Stimulated activated naive CD4-positive, alpha-beta T cell (primary cell): ENCODE data around the gene ZNF613.
"Not testable (repeated sequence)": the region's sequence is repeated elsewhere in the genome, so short reads cannot be mapped to it uniquely, and the experiment has no call there.

Experiments used
- DNase-seq, 6 experiments: peaks; one replicate each; lab custom pipeline; 2025; lab: John Stamatoyannopoulos, UW

ZNF613 gene

DNA sequence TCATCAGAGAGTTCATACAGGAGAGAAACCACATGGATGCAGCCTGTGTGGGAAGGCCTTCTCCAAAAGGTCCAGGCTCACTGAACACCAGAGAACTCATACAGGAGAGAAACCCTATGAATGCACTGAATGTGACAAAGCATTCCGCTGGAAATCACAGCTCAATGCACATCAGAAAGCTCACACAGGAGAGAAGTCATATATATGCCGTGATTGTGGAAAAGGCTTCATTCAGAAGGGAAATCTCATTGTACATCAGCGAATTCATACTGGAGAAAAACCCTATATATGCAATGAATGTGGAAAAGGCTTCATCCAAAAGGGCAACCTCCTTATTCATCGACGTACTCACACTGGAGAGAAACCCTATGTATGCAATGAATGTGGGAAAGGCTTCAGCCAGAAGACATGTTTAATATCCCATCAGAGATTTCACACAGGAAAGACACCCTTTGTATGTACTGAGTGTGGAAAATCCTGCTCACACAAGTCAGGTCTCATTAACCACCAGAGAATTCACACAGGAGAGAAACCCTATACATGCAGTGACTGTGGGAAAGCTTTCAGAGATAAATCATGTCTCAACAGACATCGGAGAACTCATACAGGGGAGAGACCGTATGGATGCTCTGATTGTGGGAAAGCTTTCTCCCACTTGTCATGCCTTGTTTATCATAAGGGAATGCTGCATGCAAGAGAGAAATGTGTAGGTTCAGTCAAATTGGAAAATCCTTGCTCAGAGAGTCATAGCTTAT, 17.7 kb downstream of the ZNF613 start:
- no peak for DNase-seq

DNA sequence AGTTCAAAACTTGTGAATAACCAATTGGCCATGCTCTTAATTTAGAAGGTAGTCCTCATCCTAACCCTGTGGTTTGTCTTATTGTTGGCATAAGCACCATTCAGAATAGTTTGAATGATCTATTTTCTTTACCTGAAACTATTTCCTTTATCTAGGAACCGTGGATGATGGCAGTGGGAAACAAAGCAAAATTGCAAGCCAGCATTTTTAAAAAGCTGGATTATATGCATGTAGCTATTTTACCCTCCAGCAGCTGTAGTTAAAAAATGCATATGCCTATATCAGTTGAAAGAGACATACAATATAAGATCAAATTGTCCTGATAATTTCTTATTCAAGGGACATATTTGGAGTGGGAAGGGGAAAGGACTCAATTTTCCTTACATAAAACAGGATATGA, 19.3 kb downstream of the ZNF613 start:
- DNase-seq = no peak

- no peak for DNase-seq
Measured at GRCh38 chr19:51948975-51949374, 21.7 kb downstream of the ZNF613 start.

GRCh38 chr19:51957846-51958245, 30.6 kb downstream of the ZNF613 start:
- DNase-seq = not testable (repeated sequence)

DNA sequence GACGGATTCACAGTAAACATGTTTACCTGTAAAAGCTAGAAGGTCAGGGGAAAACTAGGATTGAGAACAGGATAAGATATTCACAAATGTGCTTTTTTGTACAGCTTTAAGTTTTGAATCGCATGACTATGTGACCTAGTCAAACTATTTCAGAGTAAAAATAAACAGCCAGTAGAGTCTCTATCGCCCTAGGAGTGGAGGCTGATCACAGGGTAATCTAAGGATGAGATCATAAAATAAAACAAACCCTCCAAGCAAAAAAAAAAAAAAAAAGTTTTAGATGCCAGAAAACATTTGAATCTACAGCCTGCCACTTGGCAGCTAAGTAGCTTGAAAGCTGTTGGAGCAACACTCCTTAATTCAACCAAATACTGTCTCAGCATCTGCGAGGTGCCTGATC, 32.5 kb downstream of the ZNF613 start:
- no peak for DNase-seq

DNA sequence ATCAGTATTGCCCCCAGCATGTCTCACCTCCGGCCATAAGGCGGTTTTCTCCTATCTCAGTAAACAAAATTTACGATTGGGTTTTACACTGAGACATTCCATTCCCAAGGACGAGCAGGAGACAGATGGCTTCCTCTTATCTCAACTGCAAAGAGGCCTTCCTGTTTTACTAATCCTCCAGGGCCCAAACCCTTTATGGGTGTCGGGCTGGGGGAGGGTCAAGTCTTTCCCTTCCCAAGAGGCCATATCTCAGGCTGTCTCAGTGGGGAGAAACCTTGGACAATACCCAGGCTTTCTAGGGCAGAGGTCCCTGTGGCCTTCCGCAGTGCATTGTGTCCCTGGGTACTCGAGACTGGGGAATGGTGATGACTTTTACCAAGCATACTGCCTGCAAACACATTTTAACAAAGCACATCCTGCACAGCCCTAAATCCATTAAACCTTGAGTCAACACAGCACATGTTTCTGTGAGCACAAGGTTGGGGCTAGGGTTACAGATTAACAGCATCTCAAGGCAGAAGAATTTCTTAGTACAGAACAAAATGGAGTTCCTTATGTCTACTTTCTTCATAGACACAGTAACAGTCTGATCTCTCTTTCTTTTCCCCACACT, 33.5 kb downstream of the ZNF613 start:
- not testable (repeated sequence) for DNase-seq

DNA sequence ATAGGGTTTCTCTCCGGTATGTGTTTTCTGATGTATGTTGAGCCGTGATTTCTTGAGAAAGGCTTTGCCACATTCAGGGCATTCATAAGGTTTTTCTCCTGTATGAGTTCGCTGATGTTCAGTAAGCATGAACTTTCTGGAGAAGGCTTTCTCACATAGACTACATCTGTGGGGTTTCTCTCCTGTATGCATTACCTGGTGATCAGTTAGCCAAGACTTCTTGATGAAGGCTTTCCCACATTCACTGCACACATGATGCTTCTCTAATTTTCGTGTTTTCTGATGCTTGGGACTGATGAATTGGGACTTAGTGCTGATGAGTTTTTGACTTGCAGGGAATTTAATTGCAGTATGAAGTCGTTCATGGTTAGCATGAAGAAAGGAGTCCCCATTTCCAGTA, 38.3 kb downstream of the ZNF613 start:
- no peak for DNase-seq

- DNase-seq = no peak
Measured at GRCh38 chr19:51970718-51971117, 43.4 kb downstream of the ZNF613 start.

GRCh38 chr19:51971624-51972023, 44.4 kb downstream of the ZNF613 start:
- peak in 1 of 6 experiments; percentile 25 for DNase-seq

DNA sequence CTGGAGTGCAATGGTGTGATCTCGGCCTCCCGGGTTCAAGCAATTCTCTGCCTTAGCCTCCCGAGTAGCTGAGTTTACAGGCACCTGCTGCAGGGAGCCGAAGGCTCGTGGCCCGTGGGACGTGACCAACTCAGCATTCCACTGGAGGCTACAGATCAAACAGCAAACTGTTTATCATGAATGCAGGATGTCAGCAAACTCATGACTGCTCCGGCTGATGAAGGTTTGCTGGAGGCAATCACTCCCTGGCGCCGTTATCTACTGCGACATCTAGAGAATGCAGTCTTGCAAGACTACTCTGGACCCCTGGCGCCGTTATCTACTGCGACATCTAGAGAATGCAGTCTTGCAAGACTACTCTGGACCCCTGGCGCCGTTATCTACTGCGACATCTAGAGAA, 48.5 kb downstream of the ZNF613 start:
- not testable (repeated sequence) for DNase-seq

- DNase-seq = no peak
Measured at GRCh38 chr19:51976852-51977251, 49.6 kb downstream of the ZNF613 start.

DNA sequence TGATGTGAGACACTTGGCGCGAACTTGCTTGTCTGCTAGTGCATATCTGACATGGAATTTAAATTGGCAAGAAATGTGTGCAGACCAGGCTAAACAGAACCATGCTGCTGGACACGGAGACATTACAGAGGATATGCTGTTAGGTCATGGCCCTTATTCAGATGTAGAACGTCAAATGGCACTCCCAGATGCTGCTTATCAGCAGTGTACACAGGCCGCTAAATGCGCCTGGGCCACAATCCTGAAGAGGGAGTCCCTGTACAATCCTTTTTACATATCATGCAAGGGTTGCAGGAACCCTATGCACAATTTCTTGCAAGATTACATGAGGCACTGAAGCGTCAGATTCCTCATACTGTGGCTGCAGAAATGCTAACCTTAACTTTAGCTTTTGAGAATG, 50.1 kb downstream of the ZNF613 start:
- DNase-seq = no peak

- no peak for DNase-seq
Measured at GRCh38 chr19:51978882-51979281, 51.6 kb downstream of the ZNF613 start.

DNA sequence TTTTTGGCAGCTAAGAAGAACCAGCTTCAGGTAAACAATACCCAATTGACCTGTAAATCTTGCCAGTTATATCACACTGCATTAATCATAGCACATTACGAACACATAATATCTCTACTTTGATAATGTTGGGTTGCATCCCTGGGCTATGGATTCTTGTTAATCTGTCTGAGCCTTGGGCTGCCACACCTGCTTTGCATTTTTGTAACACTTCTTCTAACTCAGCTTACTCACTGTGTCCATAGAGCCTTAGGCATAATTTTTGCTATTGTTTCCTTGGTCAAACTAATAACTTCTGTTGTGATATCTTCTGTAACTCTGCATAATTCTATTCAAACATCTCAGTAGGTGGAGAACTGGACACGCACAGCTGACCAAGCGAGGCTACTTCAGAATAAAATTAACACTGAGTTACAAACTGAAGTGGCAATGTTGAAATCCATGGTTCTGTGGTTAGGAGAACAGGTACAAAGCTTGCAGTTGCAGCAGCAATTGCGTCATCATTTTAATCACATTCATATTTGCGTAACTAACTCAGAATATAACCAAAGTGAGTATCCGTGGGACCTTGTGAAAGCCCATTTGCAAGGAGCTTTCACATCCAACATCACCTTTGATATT, 53.0 kb downstream of the ZNF613 start:
- DNase-seq = no peak

- DNase-seq = not testable (repeated sequence)
Measured at GRCh38 chr19:51980926-51981325, 53.7 kb downstream of the ZNF613 start.

DNA sequence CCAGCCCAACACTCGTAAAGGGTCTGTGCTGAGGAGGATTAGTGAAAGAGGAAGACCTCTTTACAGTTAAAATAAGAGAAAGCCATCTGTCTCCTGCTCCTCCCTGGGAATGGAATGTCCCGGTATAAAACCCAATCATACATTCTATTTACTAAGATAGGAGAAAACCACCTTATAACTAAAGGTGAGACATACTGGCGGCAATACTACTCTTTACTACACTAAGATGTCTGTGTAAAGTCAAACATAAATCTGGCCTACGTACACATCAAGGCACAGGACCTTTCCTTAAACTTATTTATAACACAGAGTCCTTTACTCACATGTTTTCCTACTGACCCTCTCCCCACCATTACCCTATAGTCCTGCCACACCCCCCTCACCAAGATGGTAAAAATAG, 56.1 kb downstream of the ZNF613 start:
- no peak for DNase-seq

GRCh38 chr19:51986309-51987291, 59.3 kb downstream of the ZNF613 start, which contains the start of gene ZNF350:
Gene ZNF350 (minus strand): TSS chr19:51986840. CDS start chr19:51974360, 12,480 bp downstream.
- peak; percentile 77 to 90 (median 87) for DNase-seq

DNA sequence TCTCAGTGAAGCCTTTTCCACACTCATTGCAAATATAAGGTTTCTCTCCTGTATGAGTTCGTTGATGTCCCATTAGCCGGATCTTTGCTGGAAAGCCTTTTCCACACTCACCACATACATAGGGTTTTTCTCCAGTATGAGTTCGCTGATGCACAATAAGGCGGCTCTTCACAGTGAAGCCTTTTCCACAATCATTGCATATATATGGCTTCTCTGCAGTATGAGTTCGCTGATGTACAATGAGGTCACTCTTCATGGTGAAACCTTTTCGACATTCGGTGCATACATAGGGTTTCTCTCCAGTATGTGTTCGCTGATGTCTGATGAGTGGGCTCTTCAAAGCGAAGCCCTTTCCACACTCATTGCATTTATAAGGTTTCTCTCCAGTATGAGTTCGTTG, 66.2 kb downstream of the ZNF613 start:
- no peak for DNase-seq

- no peak for DNase-seq
Measured at GRCh38 chr19:51994048-51994644, 66.9 kb downstream of the ZNF613 start.
